HUES64 (cell line): ENCODE results near the gene IFT81.
"Not testable (repeated sequence)": the region's sequence is repeated elsewhere in the genome, so short reads cannot be mapped to it uniquely, and the experiment has no call there.

Source experiments
- H3K27ac ChIP-seq: 2 replicates; pipeline ENCODE4 v1.7.0; 2013; ENCODE audit warnings: low read depth, low read length, inconsistent platforms
- H3K27me3 ChIP-seq: 2 replicates; pipeline ENCODE4 v1.6.1; 2013; ENCODE audit warnings: mild to moderate bottlenecking, low read length; ENCODE audit not compliant: insufficient read depth
- H3K36me3 ChIP-seq: 2 replicates; pipeline ENCODE4 v1.6.1; 2013; ENCODE audit warnings: mild to moderate bottlenecking, low read length; ENCODE audit not compliant: insufficient read depth
- H3K4me1 ChIP-seq: 2 replicates; pipeline ENCODE4 v1.6.1; 2013; ENCODE audit warnings: mild to moderate bottlenecking, low read length, moderate library complexity; ENCODE audit not compliant: insufficient read depth
- H3K4me3 ChIP-seq: 2 replicates; pipeline ENCODE4 v1.5.1; 2013; ENCODE audit warnings: mild to moderate bottlenecking, low read length, moderate library complexity
- H3K9ac ChIP-seq: 2 replicates; pipeline ENCODE4 v1.6.1; 2013; ENCODE audit warnings: mild to moderate bottlenecking, low read depth, low read length
- H3K9me3 ChIP-seq: 2 replicates; pipeline ENCODE4 v1.6.1; 2013; ENCODE audit warnings: low read depth, low read length; ENCODE audit not compliant: insufficient read depth
- WGBS: fragments of 150-250, 120-280 bp; methylation state at CpG from one replicate; pipeline ENCODE4 v1.1.7; 2013; ENCODE audit warnings: missing lambda C conversion rate; 5-methylcytosine and 5-hydroxymethylcytosine counted together

IFT81 gene

DNA sequence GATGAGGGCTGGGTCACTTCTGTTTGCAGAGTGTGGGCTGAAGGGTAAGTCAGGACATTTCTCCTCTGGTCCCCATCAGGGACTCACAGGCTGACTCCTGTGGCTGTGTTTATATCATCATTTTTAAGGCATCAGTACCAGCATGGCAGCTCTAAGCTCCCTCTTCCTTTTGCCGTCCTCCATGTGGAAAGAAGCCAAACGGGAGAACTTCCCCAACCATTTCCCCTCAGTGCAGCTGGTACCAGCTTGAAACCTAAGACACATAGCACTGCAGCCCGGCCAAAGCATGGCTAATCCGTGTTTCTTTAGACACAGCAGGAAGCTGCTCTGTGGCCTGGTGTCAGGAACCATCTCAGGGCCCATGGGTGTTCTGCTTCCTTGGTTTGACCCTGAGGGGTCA lies 124.9 kb downstream of the IFT81 start:
- Histone ChIP-seq H3K9ac (no peak overlapping the region), H3K27me3 (no peaks in the 10 kb centered on the region), H3K4me1 (peaks cover 10% of the 10 kb centered on the region; the same call in 1 of the 2 replicates), H3K9me3 (no peaks in the 10 kb centered on the region), H3K36me3 (no peaks in the 10 kb centered on the region), H3K27ac (no peak overlapping the region), H3K4me3 (no peak overlapping the region)
- WGBS = 82% methylated on average over 4 of the region's 4 CpGs

DNA sequence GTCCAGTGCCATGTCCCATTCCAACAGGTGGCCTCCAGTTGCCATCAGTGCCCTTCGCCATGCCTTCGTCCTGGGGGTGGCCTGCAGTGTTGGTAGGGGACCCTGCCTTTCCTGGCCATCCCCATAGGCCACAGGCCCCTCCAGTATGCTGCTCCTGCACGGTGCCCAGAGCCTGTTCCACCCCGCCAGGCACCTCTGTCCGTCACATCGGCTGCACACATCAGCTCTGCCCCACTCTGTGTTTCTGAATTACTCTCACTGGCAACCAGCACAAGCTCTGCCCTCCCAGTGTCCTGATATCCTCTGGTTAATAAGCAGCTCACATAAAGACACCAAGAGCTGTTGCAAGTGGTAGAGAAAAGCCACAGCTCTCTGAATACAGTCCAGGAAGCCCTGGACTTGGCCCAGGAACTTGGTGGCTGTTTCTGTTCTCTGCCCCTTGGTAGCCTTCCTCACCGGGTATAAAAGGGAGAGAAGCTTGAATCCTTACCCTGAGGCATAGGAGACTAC lies 125.6 kb downstream of the IFT81 start:
- Histone ChIP-seq H3K36me3 (no peaks in the 10 kb centered on the region), H3K9ac (no peak overlapping the region), H3K9me3 (no peaks in the 10 kb centered on the region), H3K27me3 (no peaks in the 10 kb centered on the region), H3K4me3 (no peak overlapping the region), H3K4me1 (peaks cover 6% of the 10 kb centered on the region; the same call in 1 of the 2 replicates), H3K27ac (no peak overlapping the region)
- WGBS = 90% methylated on average over 7 of the region's 7 CpGs

DNA sequence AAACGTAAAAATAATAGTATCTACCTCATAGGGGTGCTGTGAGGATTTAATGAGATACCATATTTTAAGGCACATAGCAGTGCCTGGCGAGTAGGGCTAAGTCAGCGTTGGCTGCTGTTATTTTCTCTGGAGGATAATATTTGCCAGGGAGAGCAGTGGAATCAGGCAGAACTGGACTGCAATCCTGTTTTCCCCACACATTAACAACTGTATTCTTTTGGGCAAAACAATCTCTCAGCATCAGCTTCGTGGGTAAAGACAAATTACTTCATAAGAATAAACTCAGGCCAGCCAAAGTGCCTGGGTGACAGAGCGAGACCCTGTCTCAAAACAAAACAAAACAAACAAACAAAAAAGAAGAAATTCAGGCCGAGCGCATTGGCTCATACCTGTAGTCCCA lies 127.2 kb downstream of the IFT81 start:
- no peak overlapping the region for H3K27ac ChIP-seq
- no peaks in the 10 kb centered on the region for H3K36me3 ChIP-seq
- no peak overlapping the region for H3K9ac ChIP-seq
- H3K4me3 ChIP-seq = no peak overlapping the region
- H3K4me1 ChIP-seq = no peaks in the 10 kb centered on the region; the same call in 1 of the 2 replicates
- 94% methylated on average over 6 of the region's 7 CpGs for WGBS
- H3K27me3 ChIP-seq = no peaks in the 10 kb centered on the region
- H3K9me3 ChIP-seq = no peaks in the 10 kb centered on the region

DNA sequence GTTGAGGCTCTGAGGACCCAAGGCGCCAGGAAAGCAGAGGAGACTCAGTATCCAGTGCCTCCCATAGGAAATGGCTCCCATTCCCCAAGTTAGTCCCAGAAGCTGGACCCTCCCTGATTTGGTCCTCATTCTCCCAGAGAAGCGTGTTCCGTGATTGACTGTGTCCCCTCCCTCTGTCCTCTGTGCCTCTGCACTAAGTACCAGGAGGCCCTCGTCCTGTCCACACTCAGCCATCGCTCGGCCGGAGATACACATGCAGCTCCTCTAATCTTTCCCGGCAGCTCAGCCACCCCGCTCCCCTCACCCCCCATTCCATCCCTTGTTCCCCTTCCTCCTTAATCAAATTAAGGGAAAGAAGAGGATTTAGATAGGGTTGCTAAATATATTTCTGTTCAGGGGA lies 128.6 kb downstream of the IFT81 start:
- H3K27ac ChIP-seq = no peak overlapping the region
- no peaks in the 10 kb centered on the region for H3K36me3 ChIP-seq
- H3K27me3 ChIP-seq = no peaks in the 10 kb centered on the region
- H3K9me3 ChIP-seq = no peaks in the 10 kb centered on the region
- 92% methylated on average over 8 of the region's 9 CpGs for WGBS
- no peaks in the 10 kb centered on the region; the same call in 1 of the 2 replicates for H3K4me1 ChIP-seq
- H3K9ac ChIP-seq = no peak overlapping the region
- H3K4me3 ChIP-seq = no peak overlapping the region

DNA sequence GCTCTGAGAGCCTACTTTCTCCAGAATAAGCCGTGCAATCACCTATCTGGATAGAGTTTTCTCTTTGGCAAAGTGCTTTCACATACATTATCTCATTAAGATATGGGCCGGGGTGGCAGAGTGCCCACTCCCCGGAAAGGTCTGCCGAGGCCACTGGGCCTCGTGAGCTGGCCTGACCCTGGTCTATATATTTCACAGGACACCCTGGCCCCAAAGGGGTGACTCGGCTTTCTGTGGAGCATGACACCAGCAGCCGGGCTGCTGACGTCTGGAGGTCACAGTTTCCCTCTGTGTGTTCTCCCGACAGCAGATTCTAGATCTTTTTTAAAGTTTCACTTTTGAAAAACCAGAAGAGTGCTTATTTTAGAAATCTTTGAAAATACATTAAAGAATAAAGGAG lies 129.0 kb downstream of the IFT81 start:
- H3K9ac ChIP-seq = no peak overlapping the region
- no peaks in the 10 kb centered on the region for H3K36me3 ChIP-seq
- no peak overlapping the region for H3K27ac ChIP-seq
- no peaks in the 10 kb centered on the region for H3K4me1 ChIP-seq
- no peak overlapping the region for H3K4me3 ChIP-seq
- H3K27me3 ChIP-seq = no peaks in the 10 kb centered on the region
- WGBS = 92% methylated on average over 9 of the region's 9 CpGs
- no peaks in the 10 kb centered on the region for H3K9me3 ChIP-seq

DNA sequence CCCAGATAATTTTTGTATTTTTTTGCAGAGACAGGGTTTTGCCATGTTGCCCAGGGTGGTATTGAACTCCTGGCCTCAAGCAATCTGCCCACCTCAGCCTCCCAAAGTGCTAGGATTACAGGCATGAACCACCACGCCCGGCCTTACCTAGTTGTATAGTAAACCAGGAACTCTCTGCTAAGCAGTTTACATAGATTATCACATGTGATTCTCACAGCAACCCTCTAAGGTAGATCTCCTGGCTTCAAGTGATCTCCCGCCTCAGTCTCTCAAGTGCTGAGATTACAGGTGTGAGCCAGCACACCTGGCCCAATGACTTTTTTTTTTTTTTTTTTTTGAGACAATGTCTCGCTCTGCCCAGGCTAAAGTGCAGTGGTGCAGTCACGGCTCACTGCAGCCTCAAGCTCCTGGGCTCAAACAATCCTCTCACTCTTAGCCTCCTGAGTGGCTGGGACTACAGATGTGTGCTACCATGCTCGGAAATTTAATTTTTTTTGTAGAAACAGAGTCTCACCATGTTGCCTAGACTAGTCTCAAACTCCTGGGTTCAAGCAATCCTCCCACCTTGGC lies 130.9 kb downstream of the IFT81 start:
- no peak overlapping the region for H3K4me3 ChIP-seq
- no peaks in the 10 kb centered on the region for H3K27me3 ChIP-seq
- H3K9ac ChIP-seq = no peak overlapping the region
- no peak overlapping the region for H3K27ac ChIP-seq
- no peaks in the 10 kb centered on the region for H3K4me1 ChIP-seq
- no peaks in the 10 kb centered on the region for H3K36me3 ChIP-seq
- 93% methylated on average over 6 of the region's 6 CpGs for WGBS
- H3K9me3 ChIP-seq = no peaks in the 10 kb centered on the region

DNA sequence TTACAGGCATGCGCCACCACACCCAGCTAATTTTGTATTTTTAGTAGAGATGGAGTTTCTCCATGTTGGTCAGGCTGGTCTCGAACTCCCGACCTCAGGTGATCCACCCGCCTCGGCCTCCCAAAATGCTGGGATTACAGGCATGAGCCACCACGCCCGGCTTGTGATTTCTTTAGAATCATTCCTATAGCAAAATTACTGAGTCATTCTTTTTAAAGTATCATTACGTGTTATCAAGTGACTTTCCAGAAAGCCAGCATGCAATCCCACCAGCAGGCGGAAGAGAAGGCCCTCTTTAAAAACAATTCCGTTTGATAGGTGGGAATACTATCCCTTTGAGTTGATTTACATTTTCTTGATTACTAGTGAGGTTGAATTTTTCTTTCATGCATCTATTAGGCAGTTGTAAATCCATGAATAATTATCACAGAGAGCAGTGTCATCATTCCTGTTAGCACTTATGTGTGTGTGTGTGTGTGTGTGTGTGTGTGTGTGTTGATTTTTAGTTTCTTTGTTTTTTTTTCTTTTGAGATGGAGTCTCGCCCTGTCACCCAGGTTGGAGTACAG lies 131.8 kb downstream of the IFT81 start:
- H3K27ac ChIP-seq, H3K4me1 ChIP-seq, H3K27me3 ChIP-seq, H3K9me3 ChIP-seq, H3K4me3 ChIP-seq, H3K9ac ChIP-seq, H3K36me3 ChIP-seq: not testable (repeated sequence)
- WGBS = 92% methylated on average over 10 of the region's 11 CpGs

DNA sequence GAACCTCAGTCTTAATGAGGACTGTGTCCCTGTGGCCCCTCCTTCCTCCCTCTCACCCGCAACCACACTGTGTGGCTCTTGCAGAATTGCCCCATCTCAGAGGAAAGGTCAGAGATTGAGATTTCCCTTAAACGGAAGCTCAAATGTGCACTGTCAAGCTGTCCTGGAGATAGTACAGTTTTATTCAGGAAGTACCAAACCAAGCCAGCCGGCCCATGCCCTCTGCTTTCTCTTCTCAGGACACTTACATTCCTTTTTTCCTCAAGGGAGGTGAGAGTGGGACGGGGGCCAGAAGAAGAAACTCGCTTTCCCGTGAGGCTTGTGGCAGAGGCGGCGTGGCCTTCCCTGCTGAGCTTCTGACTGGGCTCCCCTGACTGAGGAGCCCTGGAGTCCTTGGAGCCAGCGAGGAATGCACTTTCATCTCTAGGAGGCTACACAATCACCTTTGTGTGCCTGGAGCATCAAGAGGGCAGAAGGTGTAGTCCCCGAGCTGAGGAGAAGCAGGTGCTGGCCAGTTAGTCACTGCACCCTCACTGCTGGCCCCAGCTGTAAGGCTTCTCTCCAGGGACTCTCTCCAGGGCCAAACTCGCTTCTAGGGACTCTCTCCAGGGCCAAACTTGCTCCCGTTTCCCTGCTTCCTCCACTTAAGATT lies 132.7 kb downstream of the IFT81 start:
- H3K27ac ChIP-seq = no peak overlapping the region
- H3K4me3 ChIP-seq = no peak overlapping the region
- no peaks in the 10 kb centered on the region for H3K27me3 ChIP-seq
- H3K9ac ChIP-seq = no peak overlapping the region
- H3K36me3 ChIP-seq = no peaks in the 10 kb centered on the region
- H3K9me3 ChIP-seq = no peaks in the 10 kb centered on the region
- H3K4me1 ChIP-seq = no peaks in the 10 kb centered on the region
- 75% methylated on average over 12 of the region's 12 CpGs for WGBS

DNA sequence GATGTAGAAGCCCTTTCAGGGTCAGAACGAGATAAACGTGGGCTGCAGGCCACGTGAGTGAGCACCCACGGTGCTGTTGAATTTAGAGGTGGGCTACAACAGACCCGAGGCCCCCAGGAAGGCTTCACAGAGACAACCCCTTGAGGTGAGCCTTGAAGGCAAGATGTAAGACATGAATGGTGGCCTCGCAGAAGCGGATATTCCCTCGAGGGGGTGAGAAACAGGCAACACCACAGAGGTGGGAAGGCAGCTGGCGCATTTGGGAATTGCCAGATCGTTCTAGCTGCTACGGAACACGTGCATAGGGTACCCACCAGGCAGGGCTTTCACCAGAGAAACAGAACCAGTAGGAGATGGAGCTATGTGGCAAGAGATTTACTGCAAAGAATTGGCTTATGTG lies 134.3 kb downstream of the IFT81 start:
- Histone ChIP-seq H3K27me3 (no peaks in the 10 kb centered on the region), H3K4me1 (no peaks in the 10 kb centered on the region), H3K9me3 (no peaks in the 10 kb centered on the region), H3K36me3 (no peaks in the 10 kb centered on the region), H3K27ac (no peak overlapping the region), H3K4me3 (no peak overlapping the region), H3K9ac (no peak overlapping the region)
- WGBS = 93% methylated on average over 12 of the region's 12 CpGs

DNA sequence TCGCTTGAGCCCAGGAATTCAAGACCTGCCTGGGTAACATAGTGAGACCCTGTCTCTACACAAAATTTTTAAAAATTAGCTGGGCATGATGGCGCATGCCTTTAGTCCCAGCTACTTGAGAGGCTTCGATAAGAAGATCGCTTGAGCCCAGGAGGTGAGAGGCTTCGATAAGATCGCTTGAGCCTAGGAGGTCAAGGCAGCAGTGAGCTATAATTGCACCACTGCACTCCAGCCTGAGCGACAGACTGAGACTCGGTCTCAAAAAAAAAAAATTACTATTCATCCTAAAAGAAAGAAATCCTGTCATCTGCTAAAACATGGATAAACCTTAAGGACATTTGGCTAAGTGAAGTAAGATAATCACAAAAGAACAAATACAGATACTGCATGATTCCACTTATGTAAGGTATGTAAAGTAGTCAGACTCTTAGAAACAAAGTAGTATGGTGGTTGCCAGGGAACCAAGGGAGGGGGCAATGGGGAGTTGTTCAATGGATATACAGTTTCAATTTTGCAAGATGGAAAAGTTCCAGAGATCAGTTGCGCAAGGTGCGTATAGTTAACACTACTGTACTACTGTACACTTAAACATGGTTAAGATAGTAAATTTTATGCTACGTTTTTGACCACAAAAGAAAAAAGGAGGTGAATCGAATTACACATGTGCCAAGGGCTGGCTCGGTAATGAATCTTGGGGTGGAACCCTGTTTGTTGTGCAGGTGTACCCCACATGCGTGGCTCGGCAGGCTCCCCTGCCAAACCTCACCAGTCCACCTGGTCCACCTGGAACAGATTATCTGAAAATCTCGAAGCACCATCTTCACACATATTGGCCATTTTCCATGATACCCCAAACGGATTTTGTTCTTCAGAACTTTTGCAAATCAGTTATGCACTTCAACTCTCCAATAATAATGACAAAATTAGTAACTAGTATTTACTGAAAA lies 138.6 kb downstream of the IFT81 start:
- Histone ChIP-seq H3K9me3 (no peaks in the 10 kb centered on the region), H3K4me1 (peaks cover 12% of the 10 kb centered on the region; the same call in 1 of the 2 replicates), H3K4me3 (no peak overlapping the region), H3K27ac (no peak overlapping the region), H3K9ac (no peak overlapping the region), H3K27me3 (no peaks in the 10 kb centered on the region), H3K36me3 (no peaks in the 10 kb centered on the region)
- WGBS = 93% methylated on average over 17 of the region's 17 CpGs
